Vagina (tissue), 2 donors: ENCODE data around the gene MNDA. TPM values are rescaled to one million over a fixed set of nuclear protein-coding genes. Genes with fewer than 3 reads are reported as not detected.

ENCODE experiments used
- DNase-seq, 2 donors: peaks; one replicate each; pipeline ENCODE4 v3.0.0-alpha.2; 2017; ENCODE audit errors: extremely low spot score in 2 of 2
- H3K27ac ChIP-seq: fragments of 200-600 bp; sonication (generic); one replicate; pipeline ENCODE4 v1.5.1; 2019
- H3K27me3 ChIP-seq: fragments of 200-600 bp; sonication (generic); one replicate; pipeline ENCODE4 v1.5.1; 2019
- H3K36me3 ChIP-seq, 2 donors: fragments of 200-600 bp; sonication (generic); one replicate each; pipeline ENCODE4 v1.5.1; 2017 to 2019
- H3K4me1 ChIP-seq: fragments of 200-600 bp; sonication (generic); one replicate; pipeline ENCODE4 v1.5.1; 2019
- H3K4me3 ChIP-seq, 2 donors: fragments of 200-600 bp; sonication (generic); 1 replicate in 1 of 2; 2 replicates in 1 of 2; pipeline ENCODE4 v1.5.1; 2016 to 2019
- H3K9me3 ChIP-seq: fragments of 200-600 bp; sonication (generic); one replicate; pipeline ENCODE4 v1.5.1; 2019
- CTCF ChIP-seq, 3 experiments: fragments of 450-650 bp in 2 of 3; fragments of 200-600 bp in 1 of 3; sonication (generic) in 1 of 3; IDR thresholded peaks; one replicate each; pipeline ENCODE4 v1.5.1; 2017 to 2019; ENCODE audit warnings: antibody characterized with exemption in 3 of 3, mild to moderate bottlenecking in 2 of 3, moderate library complexity in 2 of 3
- POLR2A ChIP-seq, 2 donors: fragments of 450-650 bp; IDR thresholded peaks; one replicate each; pipeline ENCODE4 v1.6.1; 2017; ENCODE audit warnings: antibody characterized with exemption in 2 of 2, mild to moderate bottlenecking in 2 of 2, moderate library complexity in 2 of 2
- POLR2AphosphoS5 ChIP-seq, 2 donors: sonication (generic); formaldehyde crosslinking; IDR thresholded peaks; one replicate each; pipeline ENCODE4 v1.9.0; 2017; ENCODE audit warnings: antibody characterized with exemption in 2 of 2, mild to moderate bottlenecking in 2 of 2, low read depth in 1 of 2; ENCODE audit not compliant: insufficient read depth in 1 of 2
- intact Hi-C: fragments of 100-400 bp; cut with DNase I; formaldehyde crosslinking; loops from one replicate; pipeline ENCODE4 v1.15.1; 2023
- total RNA-seq: library from RNA; depleted of rRNA; stranded (reverse); fragments of >200 nt; gene quantifications from one replicate; pipeline ENCODE4 v1.2.3, GENCODE V29; 2016

MNDA gene
- total RNA-seq, 1 donor from 2014 or later = 3.2 TPM

DNA sequence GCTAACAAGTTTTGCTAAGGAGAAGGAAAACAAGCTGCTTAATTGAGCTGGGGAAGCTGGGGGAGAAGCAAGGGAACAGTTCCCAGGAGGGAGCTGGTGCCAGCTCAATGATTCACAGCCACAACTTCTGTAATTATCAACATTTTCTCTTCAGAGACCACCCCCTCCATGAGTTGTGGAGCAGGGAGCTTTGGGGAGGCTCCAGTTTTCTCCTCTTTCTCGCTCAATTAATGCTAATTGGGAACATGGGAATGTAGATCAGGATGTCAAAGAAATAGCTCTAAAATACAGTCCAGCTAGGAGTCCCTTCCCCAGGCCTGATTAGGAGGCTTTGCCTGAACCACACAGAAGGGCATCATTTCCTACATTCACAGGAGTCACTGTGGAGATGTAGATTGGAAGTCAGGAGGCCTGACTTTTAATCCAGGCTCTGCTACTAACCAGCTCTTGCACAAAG, 12.1 kb upstream of the MNDA start:
- Histone ChIP-seq H3K4me1 (no peaks in the 10 kb centered on the region), H3K4me3 (no peak overlapping the region), H3K9me3 (no peaks in the 10 kb centered on the region), H3K27ac (no peak overlapping the region), H3K27me3 (no peaks in the 10 kb centered on the region), H3K36me3 (no peaks in the 10 kb centered on the region)
- no peak for DNase-seq
- intact Hi-C loops = no loop called here
- TF ChIP-seq POLR2AphosphoS5 (IDR thresholded peaks at IDR 0.05; ENCODE audit: insufficient read depth in 1 of 2, low read depth in 1 of 2) (no peak), POLR2A (IDR thresholded peaks at IDR 0.05) (no peak), CTCF (IDR thresholded peaks at IDR 0.05) (no peak)

- Histone ChIP-seq H3K4me3 (no peak overlapping the region), H3K9me3 (no peaks in the 10 kb centered on the region), H3K36me3 (no peaks in the 10 kb centered on the region), H3K27me3 (no peaks in the 10 kb centered on the region), H3K27ac (no peak overlapping the region), H3K4me1 (no peaks in the 10 kb centered on the region)
- TF ChIP-seq POLR2A (IDR thresholded peaks at IDR 0.05) (no peak), CTCF (IDR thresholded peaks at IDR 0.05) (no peak), POLR2AphosphoS5 (IDR thresholded peaks at IDR 0.05; ENCODE audit: insufficient read depth in 1 of 2, low read depth in 1 of 2) (no peak)
- no peak for DNase-seq
- intact Hi-C loops = no loop called here
Measured at GRCh38 chr1:158819461-158820443, 11.4 kb upstream of the MNDA start.

DNA sequence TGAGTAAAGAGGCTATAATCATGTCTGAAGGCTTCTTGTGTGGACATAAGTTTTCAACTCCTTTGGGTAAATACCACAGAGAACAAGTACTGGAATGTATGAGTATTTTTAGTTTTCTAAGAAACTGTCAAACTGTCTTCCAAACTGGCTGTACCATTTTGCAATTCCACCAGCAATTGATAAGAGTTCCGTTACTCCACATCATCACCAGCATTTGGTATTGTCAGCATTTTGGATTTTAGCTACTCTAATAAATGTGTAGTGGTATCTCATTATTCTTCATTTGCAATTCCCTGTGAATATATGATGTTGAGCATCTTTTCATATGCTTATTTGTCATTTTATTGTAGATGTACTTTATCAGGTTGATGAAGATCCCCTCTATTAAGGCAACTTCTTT, 9.4 kb upstream of the MNDA start:
- Histone ChIP-seq H3K36me3 (no peaks in the 10 kb centered on the region), H3K4me3 (no peak overlapping the region), H3K27me3 (no peaks in the 10 kb centered on the region), H3K9me3 (no peaks in the 10 kb centered on the region), H3K27ac (no peak overlapping the region), H3K4me1 (no peaks in the 10 kb centered on the region)
- no peak for DNase-seq
- intact Hi-C loops = no loop called here
- TF ChIP-seq CTCF (IDR thresholded peaks at IDR 0.05) = no peak
- TF ChIP-seq POLR2AphosphoS5 (IDR thresholded peaks at IDR 0.05; ENCODE audit: insufficient read depth in 1 of 2, low read depth in 1 of 2) = no peak
- no peak for TF ChIP-seq POLR2A (IDR thresholded peaks at IDR 0.05)

DNA sequence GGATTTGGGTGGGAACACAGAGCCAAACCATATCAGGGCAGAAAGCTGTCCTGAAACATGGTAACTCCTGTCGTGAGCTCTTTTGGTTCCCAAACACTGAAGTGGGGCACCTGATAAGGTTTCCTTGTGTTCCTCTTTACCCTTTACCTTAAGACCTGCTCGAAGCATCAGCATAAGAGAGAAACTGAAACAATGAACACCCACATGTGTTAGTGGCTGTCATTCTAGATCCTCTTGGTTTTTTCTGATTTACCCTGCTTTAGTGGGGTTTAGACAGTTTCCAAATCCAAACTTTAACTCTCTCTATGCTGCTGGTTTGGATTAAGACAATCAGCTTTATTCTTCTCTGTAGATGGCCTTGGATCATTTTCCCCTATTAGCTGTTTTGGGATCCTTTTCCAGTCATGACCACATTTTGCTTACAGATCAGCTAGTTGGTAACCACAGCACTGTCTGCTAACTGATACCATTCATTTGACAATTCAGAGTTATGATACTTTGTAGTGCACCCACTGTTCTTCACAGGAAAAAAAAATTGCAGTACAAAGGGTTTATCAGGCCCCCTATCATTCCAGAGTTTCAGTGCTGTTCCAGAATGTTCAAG, 975 bp upstream of the MNDA start:
- H3K36me3 ChIP-seq = no peaks in the 10 kb centered on the region
- TF ChIP-seq POLR2A (IDR thresholded peaks at IDR 0.05) (no peak), CTCF (IDR thresholded peaks at IDR 0.05) (no peak), POLR2AphosphoS5 (IDR thresholded peaks at IDR 0.05; ENCODE audit: insufficient read depth in 1 of 2, low read depth in 1 of 2) (no peak)
- H3K27ac ChIP-seq = no peak overlapping the region
- no peaks in the 10 kb centered on the region for H3K9me3 ChIP-seq
- intact Hi-C loops = no loop called here
- H3K27me3 ChIP-seq = no peaks in the 10 kb centered on the region
- H3K4me1 ChIP-seq = no peaks in the 10 kb centered on the region
- DNase-seq = no peak
- no peak overlapping the region for H3K4me3 ChIP-seq
